ENCODE results near the gene VAV3. TPM values are rescaled to one million over a fixed set of nuclear protein-coding genes. Genes with fewer than 3 reads are reported as not detected.

Gene VAV3
- total RNA-seq, 1 experiment from 2014 or later: not detected

DNA sequence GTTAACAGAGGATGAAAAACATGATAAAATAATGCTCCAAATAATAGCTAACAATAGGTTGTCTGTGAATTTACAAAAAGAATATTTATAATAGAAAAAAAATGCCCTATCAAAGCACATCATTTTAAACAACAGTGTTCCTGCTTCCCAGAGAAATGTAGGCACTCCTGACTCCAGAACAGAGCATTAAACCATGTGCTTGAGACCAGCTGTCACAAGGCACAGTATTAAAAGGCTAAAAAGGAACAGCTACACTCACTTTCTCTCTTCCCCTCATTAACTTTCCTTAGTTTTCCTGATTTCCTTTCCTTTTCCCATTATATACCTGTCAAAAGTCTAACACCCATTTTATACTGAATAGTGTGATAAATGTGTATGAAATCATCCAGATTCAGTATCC lies 10.9 kb downstream of the VAV3 start:
- ChIA-PET POLR2A (no interaction called here), RAD21 (ENCODE audit: low non-redundant PET in 1 of 2, low total read pairs in 2 of 2, uncharacterized antibody in 2 of 2, unreplicated experiment in 2 of 2) (no interaction called here)
- intact Hi-C loops (cut with micrococcal nuclease): no loop called here

DNA sequence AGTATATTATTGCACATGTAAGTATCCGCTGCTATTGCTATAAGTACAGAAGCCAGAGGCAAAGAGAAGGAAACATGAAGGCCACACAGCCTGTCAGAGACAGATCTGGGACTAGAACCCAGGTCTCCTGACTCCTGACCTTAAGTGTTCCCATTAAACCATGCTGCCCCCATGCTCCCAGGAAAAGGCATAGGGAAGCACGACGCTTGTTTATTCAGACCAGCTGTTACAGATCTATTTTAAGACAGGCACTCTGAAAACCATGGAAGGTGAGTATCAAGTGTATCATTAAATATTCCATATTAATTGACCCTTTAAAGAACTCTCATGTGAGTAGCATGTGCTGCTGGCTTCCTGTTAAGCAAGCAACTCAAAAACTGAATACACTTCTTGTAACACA lies 11.4 kb downstream of the VAV3 start:
- CTCF ChIA-PET: no interaction called here
- H3K27ac ChIP-seq (ENCODE audit: low read depth, low read length): no peak overlapping the region
- DNase-seq (ENCODE audit: low read depth, low spot score) (no peak), ATAC-seq (no peak)
- no peak overlapping the region for H3K9ac ChIP-seq (ENCODE audit: low read length)
- no TSS peak for BruUV-seq (replicated peaks)
- RAD21 ChIA-PET (ENCODE audit: low non-redundant PET in 1 of 2, low total read pairs in 2 of 2, uncharacterized antibody in 2 of 2, unreplicated experiment in 2 of 2): no interaction called here
- no peak overlapping the region for H3K4me3 ChIP-seq (replicated peaks in 1 of 2; ENCODE audit: low read depth in 1 of 2, low read length in 2 of 2)
- no peak overlapping the region for H2AFZ ChIP-seq (ENCODE audit: low read depth, low read length, poor library complexity, severe bottlenecking)
- H3K9me3 ChIP-seq (ENCODE audit: control insufficient read depth in 1 of 2, insufficient read depth in 1 of 2, low read depth in 1 of 2, low read length in 2 of 2): no peaks in the 10 kb centered on the region
- no peaks in the 10 kb centered on the region for H4K20me1 ChIP-seq (ENCODE audit: insufficient read depth)
- POLR2A ChIA-PET: no interaction called here
- intact Hi-C loops (cut with micrococcal nuclease): no loop called here
- H3K4me2 ChIP-seq (ENCODE audit: low read length): no peak overlapping the region
- H3K4me1 ChIP-seq (ENCODE audit: control insufficient read depth in 1 of 2, insufficient read depth in 2 of 2, low read length in 2 of 2): no peaks in the 10 kb centered on the region
- no peaks in the 10 kb centered on the region for H3K36me3 ChIP-seq (ENCODE audit: control insufficient read depth in 1 of 2, insufficient read depth in 2 of 2, low read length in 2 of 2)
- H3K79me2 ChIP-seq (ENCODE audit: insufficient read depth, low read length): no peaks in the 10 kb centered on the region
- peaks cover 71% of the 10 kb centered on the region for H3K27me3 ChIP-seq (ENCODE audit: insufficient read depth, low read length)
- no peaks in the 10 kb centered on the region for H3K9me2 ChIP-seq (ENCODE audit: insufficient read depth)
- TF ChIP-seq ELF1 (IDR thresholded peaks at IDR 0.05; ENCODE audit: borderline replicate concordance, low read depth) (no peak), TCF7L2 (IDR thresholded peaks at IDR 0.05; ENCODE audit: borderline replicate concordance, extremely low read depth, insufficient read depth, insufficient read length) (no peak), SIN3A (IDR thresholded peaks at IDR 0.05; ENCODE audit: low read depth) (no peak), SRF (IDR thresholded peaks at IDR 0.05; ENCODE audit: low read depth) (no peak), SP1 (IDR thresholded peaks at IDR 0.05; ENCODE audit: low read depth) (no peak), EZH2phosphoT487 (IDR thresholded peaks at IDR 0.05; ENCODE audit: borderline replicate concordance) (no peak), CEBPB (IDR thresholded peaks at IDR 0.05; ENCODE audit: low read depth) (no peak), FOSL1 (IDR thresholded peaks at IDR 0.05; ENCODE audit: low read depth) (no peak)
- TF ChIP-seq, protein P1, sequence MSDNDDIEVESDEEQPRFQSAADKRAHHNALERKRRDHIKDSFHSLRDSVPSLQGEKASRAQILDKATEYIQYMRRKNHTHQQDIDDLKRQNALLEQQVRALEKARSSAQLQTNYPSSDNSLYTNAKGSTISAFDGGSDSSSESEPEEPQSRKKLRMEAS (IDR thresholded peaks at IDR 0.05): no peak
- TF ChIP-seq, protein P2, sequence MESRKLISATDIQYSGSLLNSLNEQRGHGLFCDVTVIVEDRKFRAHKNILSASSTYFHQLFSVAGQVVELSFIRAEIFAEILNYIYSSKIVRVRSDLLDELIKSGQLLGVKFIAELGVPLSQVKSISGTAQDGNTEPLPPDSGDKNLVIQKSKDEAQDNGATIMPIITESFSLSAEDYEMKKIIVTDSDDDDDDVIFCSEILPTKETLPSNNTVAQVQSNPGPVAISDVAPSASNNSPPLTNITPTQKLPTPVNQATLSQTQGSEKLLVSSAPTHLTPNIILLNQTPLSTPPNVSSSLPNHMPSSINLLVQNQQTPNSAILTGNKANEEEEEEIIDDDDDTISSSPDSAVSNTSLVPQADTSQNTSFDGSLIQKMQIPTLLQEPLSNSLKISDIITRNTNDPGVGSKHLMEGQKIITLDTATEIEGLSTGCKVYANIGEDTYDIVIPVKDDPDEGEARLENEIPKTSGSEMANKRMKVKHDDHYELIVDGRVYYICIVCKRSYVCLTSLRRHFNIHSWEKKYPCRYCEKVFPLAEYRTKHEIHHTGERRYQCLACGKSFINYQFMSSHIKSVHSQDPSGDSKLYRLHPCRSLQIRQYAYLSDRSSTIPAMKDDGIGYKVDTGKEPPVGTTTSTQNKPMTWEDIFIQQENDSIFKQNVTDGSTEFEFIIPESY (IDR thresholded peaks at IDR 0.05; ENCODE audit: extremely low read depth, insufficient replicate concordance, low read length): no peak
- TF ChIP-seq, protein P3, sequence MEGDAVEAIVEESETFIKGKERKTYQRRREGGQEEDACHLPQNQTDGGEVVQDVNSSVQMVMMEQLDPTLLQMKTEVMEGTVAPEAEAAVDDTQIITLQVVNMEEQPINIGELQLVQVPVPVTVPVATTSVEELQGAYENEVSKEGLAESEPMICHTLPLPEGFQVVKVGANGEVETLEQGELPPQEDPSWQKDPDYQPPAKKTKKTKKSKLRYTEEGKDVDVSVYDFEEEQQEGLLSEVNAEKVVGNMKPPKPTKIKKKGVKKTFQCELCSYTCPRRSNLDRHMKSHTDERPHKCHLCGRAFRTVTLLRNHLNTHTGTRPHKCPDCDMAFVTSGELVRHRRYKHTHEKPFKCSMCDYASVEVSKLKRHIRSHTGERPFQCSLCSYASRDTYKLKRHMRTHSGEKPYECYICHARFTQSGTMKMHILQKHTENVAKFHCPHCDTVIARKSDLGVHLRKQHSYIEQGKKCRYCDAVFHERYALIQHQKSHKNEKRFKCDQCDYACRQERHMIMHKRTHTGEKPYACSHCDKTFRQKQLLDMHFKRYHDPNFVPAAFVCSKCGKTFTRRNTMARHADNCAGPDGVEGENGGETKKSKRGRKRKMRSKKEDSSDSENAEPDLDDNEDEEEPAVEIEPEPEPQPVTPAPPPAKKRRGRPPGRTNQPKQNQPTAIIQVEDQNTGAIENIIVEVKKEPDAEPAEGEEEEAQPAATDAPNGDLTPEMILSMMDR (IDR thresholded peaks at IDR 0.05 in 2 of 3, conservative IDR thresholded peaks at IDR 0.05 in 1 of 3; ENCODE audit: borderline replicate concordance in 1 of 3, insufficient read depth in 1 of 3, low read depth in 2 of 3, low read length in 2 of 3): no peak

More for the DNA sequence above, 10.9 kb downstream of the VAV3 start:
- BruUV-seq (replicated peaks): no TSS peak
- no peaks in the 10 kb centered on the region for H4K20me1 ChIP-seq (ENCODE audit: insufficient read depth)
- no peak overlapping the region for H3K4me3 ChIP-seq (replicated peaks in 1 of 2; ENCODE audit: low read depth in 1 of 2, low read length in 2 of 2)
- peaks cover 71% of the 10 kb centered on the region for H3K27me3 ChIP-seq (ENCODE audit: insufficient read depth, low read length)
- no peak overlapping the region for H2AFZ ChIP-seq (ENCODE audit: low read depth, low read length, poor library complexity, severe bottlenecking)
- ATAC-seq: no peak
- no peaks in the 10 kb centered on the region for H3K9me2 ChIP-seq (ENCODE audit: insufficient read depth)
- H3K4me1 ChIP-seq (ENCODE audit: control insufficient read depth in 1 of 2, insufficient read depth in 2 of 2, low read length in 2 of 2): no peaks in the 10 kb centered on the region
- no peaks in the 10 kb centered on the region for H3K79me2 ChIP-seq (ENCODE audit: insufficient read depth, low read length)
- no peaks in the 10 kb centered on the region for H3K9me3 ChIP-seq (ENCODE audit: control insufficient read depth in 1 of 2, insufficient read depth in 1 of 2, low read depth in 1 of 2, low read length in 2 of 2)
- no peak overlapping the region for H3K27ac ChIP-seq (ENCODE audit: low read depth, low read length)
- TF ChIP-seq ELF1 (IDR thresholded peaks at IDR 0.05; ENCODE audit: borderline replicate concordance, low read depth): no peak
- no peak for TF ChIP-seq JUND (IDR thresholded peaks at IDR 0.05)
- TF ChIP-seq ZNF274 (IDR thresholded peaks at IDR 0.05; ENCODE audit: low read depth, low read length): no peak
- TF ChIP-seq POLR2A (IDR thresholded peaks at IDR 0.05; ENCODE audit: borderline replicate concordance, extremely low read depth, insufficient read depth, insufficient read length): no peak
- no peak for TF ChIP-seq ZFX (IDR thresholded peaks at IDR 0.05)
- no peak for TF ChIP-seq EGR1 (IDR thresholded peaks at IDR 0.05; ENCODE audit: low read depth)
- TF ChIP-seq, protein P2 (IDR thresholded peaks at IDR 0.05; ENCODE audit: extremely low read depth, insufficient replicate concordance, low read length): no peak
- no peaks in the 10 kb centered on the region for H3K36me3 ChIP-seq (ENCODE audit: control insufficient read depth in 1 of 2, insufficient read depth in 2 of 2, low read length in 2 of 2)
- no peak for DNase-seq (ENCODE audit: low read depth, low spot score)
- no peak overlapping the region for H3K4me2 ChIP-seq (ENCODE audit: low read length)
- H3K9ac ChIP-seq (ENCODE audit: low read length): no peak overlapping the region
- CTCF ChIA-PET: no interaction called here
